GM18505 (cell line): Measurements from ENCODE around the gene OR52I2.

Experiments
- ATAC-seq: cut with Tn5 transposase; IDR thresholded peaks from one replicate; pipeline ENCODE4 v1.9.1; 2021; ENCODE audit not compliant: unreplicated experiment
- POLR2A ChIP-seq: IDR thresholded peaks from 4 replicates; pipeline ENCODE4 v1.6.1; 2011; ENCODE audit warnings: borderline replicate concordance; ENCODE audit not compliant: insufficient read depth, insufficient read length; ENCODE audit errors: extremely low read depth

OR52I2 gene

DNA sequence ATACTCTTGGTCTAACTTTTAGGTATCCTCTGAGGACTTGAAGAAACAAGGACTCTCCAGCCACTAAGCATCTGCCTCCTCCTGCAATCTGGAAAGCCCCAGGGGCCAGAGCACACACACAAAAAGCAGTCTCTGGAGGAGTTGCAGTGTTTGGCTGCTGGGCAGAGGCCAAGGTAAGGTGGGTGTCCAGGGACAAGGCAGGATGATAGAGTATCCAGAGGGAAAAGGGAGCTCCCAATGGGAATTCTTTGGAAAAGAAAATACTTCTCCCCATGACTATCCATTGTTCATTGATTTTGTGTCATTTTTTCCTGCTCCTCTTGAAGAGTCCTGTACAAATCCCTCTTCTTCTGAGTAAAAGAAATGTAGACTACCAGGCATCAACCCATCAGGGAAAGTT lies at the start of gene OR52I2:
TSS of gene OR52I2 (plus strand) at position 301 of the 400 bp plus-strand sequence.
- no peak for ATAC-seq
- TF ChIP-seq POLR2A = no peak

DNA sequence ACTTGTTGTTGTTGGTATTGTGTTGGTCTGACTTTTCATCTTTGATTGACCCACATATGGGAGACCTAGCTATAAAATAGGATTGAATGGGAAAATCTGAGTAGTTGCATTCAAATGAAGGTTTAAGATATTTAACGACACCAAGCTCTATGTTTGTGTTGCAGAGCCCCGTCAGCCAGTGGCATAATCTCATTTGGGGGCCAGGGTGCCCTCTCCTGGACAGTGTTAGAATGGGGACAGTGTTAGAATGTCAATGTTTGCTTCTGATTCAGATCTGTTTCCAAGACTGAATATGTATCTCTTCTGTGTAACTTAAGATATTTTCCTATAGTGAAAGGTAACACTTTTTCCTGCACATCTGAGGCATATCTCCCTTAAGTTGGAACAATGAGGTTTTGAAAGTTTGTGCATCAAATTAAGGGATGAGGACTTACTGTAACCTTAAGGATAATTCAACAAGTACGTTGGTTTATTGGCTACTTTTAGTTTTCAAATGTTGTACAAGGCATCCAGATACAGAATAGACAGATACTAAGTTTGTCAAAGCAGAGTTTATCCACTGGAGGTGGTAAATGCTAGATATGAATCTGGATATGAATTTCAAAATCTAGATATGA lies 41.8 kb upstream of the OR52I2 start:
- no peak for ATAC-seq
- no peak for TF ChIP-seq POLR2A

DNA sequence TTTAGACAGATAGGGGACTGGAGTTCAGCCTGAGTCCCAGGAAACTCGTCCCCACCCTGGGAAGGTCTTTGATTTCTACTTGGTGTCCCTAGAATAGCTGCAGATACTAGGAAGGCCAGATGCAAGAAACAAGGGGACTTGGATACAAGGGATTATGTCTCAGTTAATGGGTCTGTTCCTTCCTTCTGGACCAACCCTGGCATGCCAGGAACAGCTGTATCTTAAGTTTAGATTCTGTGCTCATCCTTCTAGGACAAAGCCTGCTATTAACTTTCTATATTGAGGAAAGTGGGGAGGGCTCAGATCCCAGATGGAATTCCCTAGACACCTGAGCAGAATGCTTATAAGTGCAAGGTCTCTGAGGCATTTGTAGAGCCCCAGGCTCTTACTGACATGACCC lies 40.5 kb upstream of the OR52I2 start:
- ATAC-seq = no peak
- TF ChIP-seq POLR2A = no peak

DNA sequence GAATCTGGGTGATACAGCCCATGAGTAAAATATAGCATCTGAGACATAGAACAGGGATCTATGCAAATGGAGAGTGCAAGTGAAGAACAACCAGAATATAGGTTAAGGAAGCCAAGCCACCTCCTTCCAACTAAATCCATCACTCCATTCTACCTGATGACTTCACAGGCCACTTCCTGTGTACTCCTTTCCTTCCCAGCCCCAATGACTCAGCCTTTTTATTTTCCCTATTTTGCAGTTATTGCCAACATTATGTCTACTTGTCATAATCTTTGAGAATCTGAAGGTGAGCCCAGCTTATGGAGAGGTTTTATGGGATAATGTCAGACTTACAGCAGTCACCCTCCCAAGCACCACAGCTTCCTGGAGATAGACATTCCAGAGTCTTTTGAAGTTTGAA lies 38.0 kb upstream of the OR52I2 start:
- TF ChIP-seq POLR2A = no peak
- no peak for ATAC-seq

DNA sequence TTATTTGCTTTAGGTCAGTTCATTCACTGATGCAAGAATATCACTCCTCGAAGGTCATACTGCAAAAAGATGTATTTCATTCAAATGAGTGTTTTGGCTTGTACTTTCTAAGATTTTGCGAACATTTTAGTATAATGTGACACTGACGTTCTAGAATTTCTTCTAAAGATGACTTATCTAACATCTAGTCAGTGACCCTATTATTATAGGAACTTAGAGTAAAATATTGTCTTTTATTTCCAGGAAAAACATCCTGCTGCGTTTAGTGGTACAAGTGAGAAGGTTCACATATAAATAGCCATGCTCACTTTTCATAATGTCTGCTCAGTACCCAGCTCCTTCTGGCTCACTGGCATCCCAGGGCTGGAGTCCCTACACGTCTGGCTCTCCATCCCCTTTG lies 36.7 kb upstream of the OR52I2 start, which contains the start of gene OR52M1:
TSS of gene OR52M1 (plus strand) at position 301 of the 400 bp plus-strand sequence. CDS start at position 301, 0 bp downstream.
- TF ChIP-seq POLR2A = no peak
- no peak for ATAC-seq

DNA sequence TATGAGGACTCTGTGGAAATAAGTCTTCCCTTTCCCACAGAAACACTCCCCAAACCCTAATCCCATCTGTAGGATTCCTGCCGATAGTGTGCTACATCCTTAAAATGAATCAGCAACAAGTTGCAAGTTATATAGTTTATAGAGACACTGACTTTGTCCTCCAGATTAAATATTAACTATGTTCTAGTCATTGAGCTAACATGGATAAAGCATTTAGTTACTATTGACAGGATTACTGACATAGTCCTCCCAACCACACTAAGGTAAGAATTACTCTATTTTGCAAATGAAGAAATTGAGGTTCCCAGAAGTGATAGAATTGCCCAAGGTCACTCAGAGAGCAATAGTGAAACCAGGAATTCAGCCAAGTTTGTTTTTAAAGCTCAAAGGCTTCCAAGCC lies 34.7 kb upstream of the OR52I2 start:
- ATAC-seq = no peak
- no peak for TF ChIP-seq POLR2A

DNA sequence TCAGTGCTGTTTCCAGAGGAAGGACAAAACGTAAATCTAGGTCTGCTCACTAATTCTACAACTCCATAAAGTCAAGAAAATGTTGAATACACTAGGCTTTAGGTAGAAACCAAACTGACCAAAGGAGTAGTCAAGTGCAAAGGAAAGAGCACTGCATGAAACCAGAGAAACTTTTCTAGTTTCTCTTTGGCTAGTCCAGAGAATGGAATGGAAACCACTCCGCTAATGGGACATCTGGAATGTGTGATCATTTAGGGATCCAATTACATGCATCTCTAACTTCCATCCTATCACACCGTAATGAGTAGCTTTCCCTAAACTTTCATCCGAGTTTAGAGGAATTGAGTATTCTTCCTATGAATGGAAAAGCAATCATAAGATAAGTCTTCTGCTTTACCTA lies 34.1 kb upstream of the OR52I2 start:
- TF ChIP-seq POLR2A = no peak
- no peak for ATAC-seq

DNA sequence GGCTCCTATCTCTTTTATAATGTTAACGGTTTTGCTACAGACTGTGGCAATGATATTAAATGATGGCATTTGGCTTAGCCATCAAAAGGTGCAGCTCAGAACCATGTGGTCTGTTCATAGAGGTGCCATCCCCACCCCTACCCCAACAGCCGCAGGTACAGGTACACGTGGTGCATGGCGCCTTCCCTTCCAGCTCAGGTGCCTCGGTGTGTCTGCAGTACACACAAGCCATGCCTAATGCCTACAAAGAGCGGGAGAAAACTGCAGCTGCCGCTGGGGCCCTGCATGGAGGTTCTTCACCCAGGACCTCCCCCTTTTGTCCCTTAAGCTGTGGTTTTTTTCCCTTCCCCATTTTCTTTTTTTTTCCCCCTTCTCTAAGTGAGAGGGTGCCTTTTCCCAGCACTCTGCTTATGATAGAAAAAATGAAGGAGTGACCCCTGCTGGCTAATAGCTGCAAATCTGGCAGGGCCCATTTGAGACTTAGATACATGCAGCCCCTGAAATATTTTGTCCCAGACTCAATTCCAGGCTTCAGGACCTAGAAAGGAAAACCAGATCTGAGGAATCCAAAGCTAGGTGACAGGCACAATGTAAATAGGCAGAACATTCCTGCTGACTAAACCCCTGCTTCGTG lies 30.1 kb upstream of the OR52I2 start:
- no peak for ATAC-seq
- TF ChIP-seq POLR2A = no peak

DNA sequence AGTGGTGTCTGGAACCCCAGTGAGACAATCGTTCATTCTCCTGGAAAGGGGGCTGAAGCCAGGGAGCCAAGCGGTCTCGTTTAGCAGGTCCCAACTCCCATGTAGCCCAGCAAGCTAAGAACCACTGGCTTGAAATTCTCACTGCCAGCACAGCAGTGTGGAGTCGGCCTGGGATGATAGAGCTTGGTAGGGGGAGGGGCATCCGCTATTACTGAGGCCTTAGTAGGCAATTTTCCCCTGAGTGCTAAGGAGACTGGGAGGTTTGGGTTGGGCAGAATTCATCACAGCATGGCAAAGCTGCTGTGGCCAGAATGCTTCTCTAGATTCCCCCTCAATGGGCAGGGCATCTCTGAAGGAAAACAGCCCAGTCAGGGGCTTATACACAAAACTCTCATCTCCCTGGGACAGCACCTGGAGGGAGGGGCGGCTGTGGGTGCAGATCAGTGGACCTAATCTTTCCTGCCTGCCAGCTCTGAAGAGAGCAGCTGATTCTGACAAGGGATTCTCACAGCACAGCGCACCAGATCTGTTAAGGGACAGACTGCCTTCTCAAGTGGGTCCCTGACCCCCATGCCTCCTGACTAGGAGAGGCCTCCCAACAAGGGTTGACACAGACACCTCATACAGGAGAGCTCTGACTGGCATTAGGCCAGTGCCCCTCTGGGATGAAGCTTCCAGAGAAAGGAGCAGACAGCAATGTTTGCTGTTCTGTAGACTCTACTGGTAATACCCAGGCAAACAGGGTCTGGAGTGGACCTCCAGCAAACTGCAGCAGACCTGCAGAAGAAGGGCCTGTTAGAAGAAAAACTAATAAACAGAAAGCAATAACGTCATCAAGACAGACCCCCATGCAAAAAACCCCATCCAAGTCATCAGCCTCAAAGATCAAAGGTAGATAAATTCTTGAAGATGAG lies 21.8 kb upstream of the OR52I2 start:
- no peak for TF ChIP-seq POLR2A
- no peak for ATAC-seq

DNA sequence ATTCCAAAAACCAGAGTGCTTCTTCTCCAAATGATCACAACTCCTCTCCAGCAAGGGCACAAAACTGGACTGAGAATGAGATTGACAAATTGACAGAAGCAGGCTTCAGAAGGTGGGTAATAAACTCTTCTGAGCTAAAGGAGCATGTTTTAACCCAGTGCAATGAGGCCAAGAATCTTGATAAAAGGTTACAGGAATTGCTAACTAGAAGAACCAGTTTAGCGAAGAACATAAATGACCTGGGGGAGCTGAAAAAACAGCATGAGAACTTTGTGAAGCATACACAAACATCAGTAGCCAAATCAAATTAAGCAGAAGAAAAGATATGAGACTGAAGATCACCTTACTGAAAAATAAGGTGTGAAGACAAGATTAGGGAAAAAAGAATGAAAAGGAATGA lies 21.1 kb upstream of the OR52I2 start:
- TF ChIP-seq POLR2A = no peak
- ATAC-seq = no peak

DNA sequence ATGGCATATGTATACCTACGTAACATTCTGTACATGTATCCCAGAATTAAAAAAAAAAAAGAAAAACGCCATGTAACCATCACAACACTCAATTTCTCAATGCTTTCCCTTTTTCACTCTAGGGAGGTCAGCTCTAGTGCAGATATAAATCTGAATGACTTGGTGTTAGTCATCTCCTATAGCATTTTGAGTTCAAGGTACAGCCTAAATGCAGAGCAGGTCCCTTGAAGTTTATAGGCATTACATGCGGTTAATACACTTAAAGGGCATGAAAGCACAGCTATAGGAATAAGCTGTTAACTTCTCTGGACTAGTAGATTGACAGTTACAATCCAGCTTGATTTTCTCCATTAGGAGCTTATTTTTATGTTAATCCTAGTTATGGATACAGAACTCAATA lies 16.2 kb upstream of the OR52I2 start:
- no peak for ATAC-seq
- TF ChIP-seq POLR2A = no peak

DNA sequence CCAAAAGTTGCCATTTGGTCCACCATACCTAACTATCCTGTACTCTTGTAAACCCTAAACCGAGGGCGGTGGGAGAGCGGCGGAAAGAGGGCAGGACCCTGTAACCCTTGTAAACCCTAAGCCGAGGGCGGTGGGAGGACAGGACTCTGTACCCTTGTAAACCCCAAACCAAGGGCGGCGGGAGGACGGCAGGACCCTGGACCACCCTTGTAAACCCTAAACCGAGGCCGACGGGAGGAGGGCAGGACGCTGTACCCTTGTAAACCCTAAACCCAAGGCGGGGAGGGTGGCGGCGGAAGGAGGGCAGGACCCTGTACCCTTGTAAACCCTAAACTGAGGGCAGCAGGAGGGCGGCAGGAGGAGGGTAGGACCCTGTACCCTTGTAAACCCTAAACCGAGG lies 12.5 kb upstream of the OR52I2 start:
- no peak for ATAC-seq
- no peak for TF ChIP-seq POLR2A

DNA sequence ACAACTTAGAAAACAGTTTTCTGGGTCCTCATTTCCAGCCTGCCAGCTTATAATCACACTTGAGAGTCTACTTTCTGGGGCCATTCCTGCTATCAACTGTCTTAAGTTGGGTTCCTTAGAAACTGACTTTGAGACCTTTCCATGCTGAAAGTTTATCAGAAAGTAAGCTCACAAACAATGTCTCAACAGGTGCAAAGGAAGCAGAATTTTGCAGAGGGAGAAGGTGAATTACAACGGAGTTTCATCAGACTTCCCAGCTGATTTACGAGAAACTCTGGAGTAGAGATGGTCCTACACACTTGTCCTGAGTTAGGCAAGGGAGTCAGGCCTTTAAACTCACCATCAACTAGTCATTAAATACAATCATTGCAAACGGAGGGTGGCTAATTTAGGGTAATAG lies 4.7 kb upstream of the OR52I2 start:
- TF ChIP-seq POLR2A = no peak
- ATAC-seq = no peak
